Endodermal cell (in vitro differentiated cells): Measurements from ENCODE around the gene TFB2M. TPM values are rescaled to one million over a fixed set of nuclear protein-coding genes. Genes with fewer than 3 reads are reported as not detected.

Experiments
- DNase-seq: peaks from one replicate; pipeline ENCODE4 v3.0.0-alpha.2; 2017
- H3K27ac ChIP-seq: 2 replicates; pipeline ENCODE4 v1.5.1; 2013; ENCODE audit warnings: mild to moderate bottlenecking, low read depth, low read length, moderate library complexity
- H3K27me3 ChIP-seq: 2 replicates; pipeline ENCODE4 v1.6.1; 2013; ENCODE audit warnings: mild to moderate bottlenecking, low read length, moderate library complexity; ENCODE audit not compliant: insufficient read depth, control insufficient read depth, poor library complexity, severe bottlenecking
- H3K36me3 ChIP-seq: 2 replicates; pipeline ENCODE4 v1.7.0; 2013; ENCODE audit warnings: mild to moderate bottlenecking, low read length, moderate library complexity; ENCODE audit not compliant: control insufficient read depth, insufficient read depth
- H3K4me1 ChIP-seq: one replicate; pipeline ENCODE4 v1.7.0; 2013; ENCODE audit warnings: low read length; ENCODE audit not compliant: control insufficient read depth, insufficient read depth
- H3K4me3 ChIP-seq: 2 replicates; pipeline ENCODE4 v1.5.1; 2013; ENCODE audit warnings: mild to moderate bottlenecking, low read length, moderate library complexity
- H3K9ac ChIP-seq: 2 replicates; pipeline ENCODE4 v1.6.1; 2013; ENCODE audit warnings: mild to moderate bottlenecking, low read length, moderate library complexity; ENCODE audit not compliant: poor library complexity, severe bottlenecking; ENCODE audit errors: extremely low read depth
- H3K9me3 ChIP-seq: 2 replicates; pipeline ENCODE4 v1.6.1; 2013; ENCODE audit warnings: mild to moderate bottlenecking, low read length, moderate library complexity; ENCODE audit not compliant: control insufficient read depth
- H3K27ac Mint-ChIP-seq: 2 replicates; pipeline ENCODE4 v1.8.0; 2020; ENCODE audit warnings: mixed read lengths
- H3K27me3 Mint-ChIP-seq: 2 replicates; pipeline ENCODE4 v1.8.0; 2021; ENCODE audit warnings: mild to moderate bottlenecking, mixed read lengths; ENCODE audit not compliant: insufficient read depth
- H3K36me3 Mint-ChIP-seq: 2 replicates; pipeline ENCODE4 v1.8.0; 2020; ENCODE audit warnings: low read depth, mixed read lengths
- H3K4me1 Mint-ChIP-seq: 2 replicates; pipeline ENCODE4 v1.8.0; 2020; ENCODE audit warnings: mixed read lengths
- H3K4me3 Mint-ChIP-seq: 2 replicates; pipeline ENCODE4 v1.8.0; 2020; ENCODE audit warnings: mild to moderate bottlenecking, moderate library complexity, mixed read lengths
- H3K9me3 Mint-ChIP-seq: 2 replicates; pipeline ENCODE4 v1.8.0; 2020; ENCODE audit warnings: mild to moderate bottlenecking, mixed read lengths
- WGBS, 2 experiments: methylation state at CpG; one replicate each; pipeline versions ENCODE4 v1.1.5 to v1.1.7; 2013; ENCODE audit warnings: missing lambda C conversion rate in 2 of 2, mixed read lengths in 1 of 2; ENCODE audit not compliant: insufficient coverage in 1 of 2, insufficient read length in 1 of 2; 5-methylcytosine and 5-hydroxymethylcytosine counted together
- total RNA-seq, 2 donors: library from RNA; stranded (reverse); fragmentation: NEBNext Ultra II Directional in 1 of 2; extraction: Animal tissue kit (Norgen Biotek cat#: 25700) in 1 of 2; gene quantifications; 2 replicates in 1 of 2; 3 replicates in 1 of 2; pipeline ENCODE4 v1.2.1, GENCODE V29; 2021
- TF ChIP-seq, protein P1 (sequence below): fragments of 200-600 bp; sonication (generic); conservative IDR thresholded peaks from 2 replicates; pipeline ENCODE4 v1.5.0; 2021; ENCODE audit warnings: antibody characterized with exemption, mild to moderate bottlenecking

TFB2M gene
- total RNA-seq, 2 donors from 2014 or later, result 13.2 to 13.7 TPM

DNA sequence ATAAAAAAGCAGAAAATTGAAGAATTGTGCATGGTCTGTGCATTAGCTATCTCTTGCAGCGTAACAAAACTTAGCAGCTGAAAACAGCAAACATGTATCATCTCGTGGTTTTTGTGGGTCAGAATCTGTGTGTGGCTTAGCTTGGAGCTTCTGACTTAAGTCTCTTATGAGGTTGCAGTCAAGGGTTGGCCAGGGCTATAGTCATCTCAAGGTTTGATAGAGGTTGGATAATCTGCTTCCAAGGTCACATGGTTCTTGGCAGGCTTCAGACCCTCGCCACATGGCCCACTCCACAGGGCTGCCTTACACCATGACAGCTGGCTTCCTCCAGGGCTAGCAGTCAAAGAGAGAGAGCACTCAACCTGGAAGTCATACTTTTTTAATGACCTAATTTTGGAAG, 36.1 kb upstream of the TFB2M start:
- DNase-seq, result no peak
- H3K36me3 ChIP-seq, result no peaks in the 10 kb centered on the region

DNA sequence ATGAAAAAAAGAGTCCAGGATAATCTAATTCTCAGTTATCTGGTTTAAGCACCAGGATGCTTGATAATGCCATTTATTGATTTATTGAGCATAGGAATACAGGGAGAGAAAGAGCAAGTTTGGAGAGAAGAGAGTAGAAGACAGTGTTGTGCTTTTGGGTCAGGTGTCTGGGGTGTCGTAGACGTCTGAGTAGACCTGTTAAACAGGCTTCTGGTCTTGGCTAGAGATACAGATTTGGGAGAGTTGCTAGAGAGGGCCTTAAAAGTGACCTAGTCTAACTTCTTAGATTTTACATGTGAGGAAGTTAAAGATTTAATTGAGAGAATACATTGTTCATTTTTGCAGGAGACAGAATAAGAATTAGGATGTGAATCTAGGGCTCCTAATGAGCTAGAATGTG, 34.5 kb upstream of the TFB2M start:
- Mint-ChIP-seq H3K4me1 (no peaks in the 10 kb centered on the region), H3K9me3 (peaks cover 2% of the 10 kb centered on the region), H3K36me3 (peaks cover 18% of the 10 kb centered on the region), H3K27ac (no peak overlapping the region), H3K27me3 (no peaks in the 10 kb centered on the region), H3K4me3 (no peak overlapping the region)
- Histone ChIP-seq H3K9ac (no peak overlapping the region), H3K4me1 (no peaks in the 10 kb centered on the region), H3K9me3 (no peaks in the 10 kb centered on the region), H3K27ac (no peak overlapping the region), H3K27me3 (no peaks in the 10 kb centered on the region), H3K36me3 (peaks cover 6% of the 10 kb centered on the region), H3K4me3 (no peak overlapping the region)
- DNase-seq, result no peak
- WGBS, 2 experiments, result 94 to 100% methylated on average over 2 of the region's 2 CpGs
- TF ChIP-seq, protein P1, sequence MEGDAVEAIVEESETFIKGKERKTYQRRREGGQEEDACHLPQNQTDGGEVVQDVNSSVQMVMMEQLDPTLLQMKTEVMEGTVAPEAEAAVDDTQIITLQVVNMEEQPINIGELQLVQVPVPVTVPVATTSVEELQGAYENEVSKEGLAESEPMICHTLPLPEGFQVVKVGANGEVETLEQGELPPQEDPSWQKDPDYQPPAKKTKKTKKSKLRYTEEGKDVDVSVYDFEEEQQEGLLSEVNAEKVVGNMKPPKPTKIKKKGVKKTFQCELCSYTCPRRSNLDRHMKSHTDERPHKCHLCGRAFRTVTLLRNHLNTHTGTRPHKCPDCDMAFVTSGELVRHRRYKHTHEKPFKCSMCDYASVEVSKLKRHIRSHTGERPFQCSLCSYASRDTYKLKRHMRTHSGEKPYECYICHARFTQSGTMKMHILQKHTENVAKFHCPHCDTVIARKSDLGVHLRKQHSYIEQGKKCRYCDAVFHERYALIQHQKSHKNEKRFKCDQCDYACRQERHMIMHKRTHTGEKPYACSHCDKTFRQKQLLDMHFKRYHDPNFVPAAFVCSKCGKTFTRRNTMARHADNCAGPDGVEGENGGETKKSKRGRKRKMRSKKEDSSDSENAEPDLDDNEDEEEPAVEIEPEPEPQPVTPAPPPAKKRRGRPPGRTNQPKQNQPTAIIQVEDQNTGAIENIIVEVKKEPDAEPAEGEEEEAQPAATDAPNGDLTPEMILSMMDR, result no peak

More for the DNA sequence above, 36.1 kb upstream of the TFB2M start:
- TF ChIP-seq, protein P1, result no peak
- Histone ChIP-seq H3K4me1 (no peaks in the 10 kb centered on the region), H3K27ac (no peak overlapping the region), H3K9ac (no peak overlapping the region), H3K9me3 (no peaks in the 10 kb centered on the region), H3K27me3 (no peaks in the 10 kb centered on the region), H3K4me3 (no peak overlapping the region)
- Mint-ChIP-seq H3K36me3 (peaks cover 16% of the 10 kb centered on the region), H3K4me3 (no peak overlapping the region), H3K9me3 (peaks cover 2% of the 10 kb centered on the region), H3K27ac (no peak overlapping the region), H3K4me1 (no peaks in the 10 kb centered on the region), H3K27me3 (no peaks in the 10 kb centered on the region)
- WGBS, 2 experiments, result 87 to 96% methylated on average over 3 of the region's 3 CpGs

DNA sequence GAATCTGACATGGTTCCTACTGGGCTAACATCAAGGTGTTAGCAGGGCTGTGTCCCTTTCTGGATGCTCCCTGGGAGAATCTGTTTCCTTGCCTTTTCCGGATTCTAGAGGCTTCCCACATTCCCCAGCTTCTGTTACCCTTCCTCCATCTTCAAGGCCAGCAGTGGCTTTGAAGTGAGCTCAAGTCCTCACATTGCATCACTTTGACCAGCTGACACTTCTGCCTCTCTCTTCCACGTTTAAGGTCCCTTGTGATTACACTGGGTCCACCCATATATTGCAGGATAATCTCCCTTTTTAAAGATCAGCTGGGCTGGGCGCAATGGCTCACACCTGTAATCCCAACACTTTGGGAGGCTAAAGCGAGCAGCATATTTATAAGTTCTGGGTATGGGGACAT, 33.3 kb upstream of the TFB2M start:
- H3K9me3 Mint-ChIP-seq, result no peaks in the 10 kb centered on the region
- TF ChIP-seq, protein P1, result no peak

More for the DNA sequence above, 33.3 kb upstream of the TFB2M start:
- Histone ChIP-seq H3K36me3 (peaks cover 10% of the 10 kb centered on the region), H3K27ac (no peak overlapping the region), H3K9me3 (no peaks in the 10 kb centered on the region), H3K4me3 (no peak overlapping the region), H3K9ac (no peak overlapping the region), H3K27me3 (no peaks in the 10 kb centered on the region), H3K4me1 (no peaks in the 10 kb centered on the region)
- Mint-ChIP-seq H3K4me1 (no peaks in the 10 kb centered on the region), H3K27ac (no peak overlapping the region), H3K27me3 (no peaks in the 10 kb centered on the region), H3K36me3 (peaks cover 13% of the 10 kb centered on the region), H3K4me3 (no peak overlapping the region)
- WGBS, 2 experiments, result 92% methylated on average over 4 of the region's 4 CpGs; no CpG with 5 or more reads in 1 of the 2 experiments
- no peak for DNase-seq
